NAMALWA (cell line): ENCODE measurements around the gene CYBB.

Experiments
- DNase-seq: peaks from one replicate; pipeline ENCODE4 v3.0.0-alpha.2; 2015; ENCODE audit warnings: low spot score

CYBB gene

GRCh38 chrX:37844622-37845021 is 64.8 kb downstream of the CYBB start:
- DNase-seq, result no peak

GRCh38 chrX:37846141-37846540 is 66.3 kb downstream of the CYBB start:
- peak; percentile 1 for DNase-seq

GRCh38 chrX:37846558-37846933 is 66.7 kb downstream of the CYBB start:
- DNase-seq, result no peak

GRCh38 chrX:37846934-37847732 is 67.3 kb downstream of the CYBB start, which contains the start of gene DYNLT3:
DYNLT3 (minus strand) TSS chrX:37847571; CDS start chrX:37847510, 61 bp downstream.
- DNase-seq, result peak; percentile 82

- no peak for DNase-seq
Measured at GRCh38 chrX:37847733-37848197, 67.9 kb downstream of the CYBB start.

- DNase-seq, result no peak
Measured at GRCh38 chrX:37854148-37854547, 74.3 kb downstream of the CYBB start.

GRCh38 chrX:37854748-37855147 is 74.9 kb downstream of the CYBB start:
- no peak for DNase-seq

- no peak for DNase-seq
Measured at GRCh38 chrX:37860721-37861120, 80.9 kb downstream of the CYBB start.

GRCh38 chrX:37862851-37863250 is 83.0 kb downstream of the CYBB start:
- no peak for DNase-seq
